Measurements from ENCODE around the gene EPDR1.

DNA sequence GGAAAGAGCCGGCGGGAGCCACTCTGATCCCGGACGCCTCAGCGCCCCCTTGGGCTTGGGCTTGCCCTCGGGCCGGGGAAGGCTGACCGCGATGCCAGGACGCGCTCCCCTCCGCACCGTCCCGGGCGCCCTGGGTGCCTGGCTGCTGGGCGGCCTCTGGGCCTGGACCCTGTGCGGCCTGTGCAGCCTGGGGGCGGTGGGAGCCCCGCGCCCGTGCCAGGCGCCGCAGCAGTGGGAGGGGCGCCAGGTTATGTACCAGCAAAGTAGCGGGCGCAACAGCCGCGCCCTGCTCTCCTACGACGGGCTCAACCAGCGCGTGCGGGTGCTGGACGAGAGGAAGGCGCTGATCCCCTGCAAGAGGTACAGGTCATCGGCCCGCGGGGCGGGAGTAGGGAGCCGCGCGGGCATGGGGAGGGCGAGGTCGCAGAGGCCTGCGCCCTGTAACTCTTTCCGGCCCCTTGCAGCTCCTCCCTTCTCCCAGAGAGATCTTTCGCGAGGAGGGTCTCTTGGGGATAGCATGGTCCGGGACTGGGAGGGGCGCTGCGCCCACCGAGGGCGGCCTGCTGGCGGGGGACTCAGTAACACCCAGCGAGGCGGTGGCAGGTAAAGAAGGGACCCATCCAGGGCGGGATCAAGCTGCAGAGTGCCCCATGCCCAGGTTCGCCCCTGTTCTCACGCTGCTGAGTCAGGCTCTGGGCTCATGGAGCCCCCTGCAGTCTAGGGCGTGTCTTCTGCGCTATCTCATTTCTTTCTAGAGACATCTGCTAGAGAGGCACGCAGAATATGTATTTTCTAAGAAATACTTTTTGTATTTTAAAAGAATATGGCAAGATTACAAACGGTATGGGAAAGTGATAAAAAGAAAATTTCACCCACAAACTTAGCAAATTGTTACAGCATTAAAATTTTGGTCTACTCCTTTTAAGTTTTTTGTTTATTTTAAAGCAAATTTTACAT, 687 bp downstream of the EPDR1 start:
- TF ChIP-seq, protein P1, sequence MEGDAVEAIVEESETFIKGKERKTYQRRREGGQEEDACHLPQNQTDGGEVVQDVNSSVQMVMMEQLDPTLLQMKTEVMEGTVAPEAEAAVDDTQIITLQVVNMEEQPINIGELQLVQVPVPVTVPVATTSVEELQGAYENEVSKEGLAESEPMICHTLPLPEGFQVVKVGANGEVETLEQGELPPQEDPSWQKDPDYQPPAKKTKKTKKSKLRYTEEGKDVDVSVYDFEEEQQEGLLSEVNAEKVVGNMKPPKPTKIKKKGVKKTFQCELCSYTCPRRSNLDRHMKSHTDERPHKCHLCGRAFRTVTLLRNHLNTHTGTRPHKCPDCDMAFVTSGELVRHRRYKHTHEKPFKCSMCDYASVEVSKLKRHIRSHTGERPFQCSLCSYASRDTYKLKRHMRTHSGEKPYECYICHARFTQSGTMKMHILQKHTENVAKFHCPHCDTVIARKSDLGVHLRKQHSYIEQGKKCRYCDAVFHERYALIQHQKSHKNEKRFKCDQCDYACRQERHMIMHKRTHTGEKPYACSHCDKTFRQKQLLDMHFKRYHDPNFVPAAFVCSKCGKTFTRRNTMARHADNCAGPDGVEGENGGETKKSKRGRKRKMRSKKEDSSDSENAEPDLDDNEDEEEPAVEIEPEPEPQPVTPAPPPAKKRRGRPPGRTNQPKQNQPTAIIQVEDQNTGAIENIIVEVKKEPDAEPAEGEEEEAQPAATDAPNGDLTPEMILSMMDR (IDR thresholded peaks at IDR 0.05), result no peak
- TF ChIP-seq POLR2AphosphoS5 (IDR thresholded peaks at IDR 0.05) (no peak), POLR2A (IDR thresholded peaks at IDR 0.05) (no peak)
